Tibial artery (tissue), 4 donors: ENCODE results near the gene ZNF217.
"Not testable (repeated sequence)": the region's sequence is repeated elsewhere in the genome, so short reads cannot be mapped to it uniquely, and the experiment has no call there.

Source experiments
- DNase-seq, 2 donors: peaks; one replicate each; pipeline ENCODE4 v3.0.0-alpha.2; 2019
- H3K27ac ChIP-seq, 2 donors: fragments of 200-600 bp; sonication (generic) in 1 of 2; 1 replicate in 1 of 2; 2 replicates in 1 of 2; pipeline ENCODE4 v1.5.1; 2018 to 2019; ENCODE audit warnings: mild to moderate bottlenecking in 1 of 2
- H3K27me3 ChIP-seq, 2 donors: fragments of 200-600 bp; sonication (generic) in 1 of 2; one replicate each; pipeline versions ENCODE4 v1.5.1 to v1.6.0; 2016 to 2019
- H3K36me3 ChIP-seq, 3 donors: fragments of 200-600 bp; sonication (generic) in 2 of 3; one replicate each; pipeline ENCODE4 v1.5.1; 2016 to 2019; ENCODE audit warnings: mild to moderate bottlenecking in 2 of 3
- H3K4me1 ChIP-seq, 4 donors: fragments of 200-600 bp; sonication (generic) in 2 of 4; 1 replicate in 3 of 4; 2 replicates in 1 of 4; pipeline ENCODE4 v1.5.1; 2016 to 2019
- H3K4me3 ChIP-seq, 2 donors: fragments of 200-600 bp; sonication (generic) in 1 of 2; 1 replicate in 1 of 2; 2 replicates in 1 of 2; pipeline ENCODE4 v1.5.1; 2018 to 2019; ENCODE audit warnings: mild to moderate bottlenecking in 2 of 2
- H3K9me3 ChIP-seq, 3 donors: fragments of 200-600 bp; sonication (generic) in 1 of 3; one replicate each; pipeline ENCODE4 v1.5.1; 2016 to 2019
- intact Hi-C: fragments of 100-400 bp; cut with DNase I; formaldehyde crosslinking; loops from one replicate; pipeline ENCODE4 v1.15.0; 2023; ENCODE audit warnings: low total_unique reads
- TF ChIP-seq, protein P1 (sequence below), 2 experiments: fragments of 200-600 bp in 1 of 2; fragments of 450-650 bp in 1 of 2; IDR thresholded peaks; one replicate each; pipeline ENCODE4 v1.5.1; 2017 to 2019; ENCODE audit warnings: antibody characterized with exemption in 2 of 2, mild to moderate bottlenecking in 1 of 2, moderate library complexity in 1 of 2

ZNF217 gene

DNA sequence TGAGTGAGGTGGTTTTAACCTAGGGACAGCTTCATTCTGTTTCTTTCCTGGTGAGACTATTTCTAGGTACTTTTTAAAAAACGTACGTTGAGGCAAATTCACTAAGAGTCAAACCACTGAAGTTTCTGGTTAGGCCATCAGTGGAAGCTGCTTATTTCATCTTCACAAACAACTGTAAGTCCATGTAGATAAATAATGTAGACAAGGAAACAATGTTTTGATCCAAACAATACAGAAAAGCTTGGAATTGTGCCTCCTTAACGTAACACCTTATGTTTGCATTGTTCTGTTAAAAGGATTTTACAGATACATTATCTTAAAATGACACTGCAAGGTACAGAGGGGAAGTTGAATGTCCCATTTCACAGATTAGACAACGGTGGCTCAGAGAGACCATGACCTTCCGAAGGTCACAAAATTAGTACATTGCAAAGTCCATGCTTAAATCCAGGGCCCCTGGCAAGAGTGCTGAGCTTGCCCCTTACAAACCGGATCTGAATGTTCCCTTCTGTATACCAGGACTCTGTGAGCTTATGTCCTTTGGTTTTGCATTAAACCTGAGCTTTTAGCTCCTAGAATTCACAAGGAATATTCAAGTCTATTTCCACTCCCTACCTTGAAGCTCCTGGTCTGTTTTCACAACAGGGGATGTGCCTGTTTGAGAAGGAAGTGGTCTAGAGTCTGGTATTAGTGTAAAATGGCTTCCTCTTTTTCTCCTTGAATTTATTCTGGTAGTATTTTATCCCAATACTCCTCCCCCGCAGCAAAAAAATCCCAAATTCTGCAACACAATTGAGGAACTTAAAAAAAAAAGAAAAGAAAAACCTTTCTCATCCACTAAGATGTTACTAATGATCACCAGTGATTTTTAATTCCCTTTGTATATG is 28.9 kb upstream of the ZNF217 start:
- Histone ChIP-seq H3K27ac (peak overlapping the region; percentile 85 to 87), H3K4me1 (peaks cover 0 to 33% (median 26%) of the 10 kb centered on the region in 4 donors), H3K4me3 (peak overlapping the region in 1 of 2 donors; percentile 53), H3K27me3 (no peaks in the 10 kb centered on the region), H3K9me3 (no peaks in the 10 kb centered on the region), H3K36me3 (no peaks in the 10 kb centered on the region)
- intact Hi-C loops = no loop called here
- TF ChIP-seq, protein P1, sequence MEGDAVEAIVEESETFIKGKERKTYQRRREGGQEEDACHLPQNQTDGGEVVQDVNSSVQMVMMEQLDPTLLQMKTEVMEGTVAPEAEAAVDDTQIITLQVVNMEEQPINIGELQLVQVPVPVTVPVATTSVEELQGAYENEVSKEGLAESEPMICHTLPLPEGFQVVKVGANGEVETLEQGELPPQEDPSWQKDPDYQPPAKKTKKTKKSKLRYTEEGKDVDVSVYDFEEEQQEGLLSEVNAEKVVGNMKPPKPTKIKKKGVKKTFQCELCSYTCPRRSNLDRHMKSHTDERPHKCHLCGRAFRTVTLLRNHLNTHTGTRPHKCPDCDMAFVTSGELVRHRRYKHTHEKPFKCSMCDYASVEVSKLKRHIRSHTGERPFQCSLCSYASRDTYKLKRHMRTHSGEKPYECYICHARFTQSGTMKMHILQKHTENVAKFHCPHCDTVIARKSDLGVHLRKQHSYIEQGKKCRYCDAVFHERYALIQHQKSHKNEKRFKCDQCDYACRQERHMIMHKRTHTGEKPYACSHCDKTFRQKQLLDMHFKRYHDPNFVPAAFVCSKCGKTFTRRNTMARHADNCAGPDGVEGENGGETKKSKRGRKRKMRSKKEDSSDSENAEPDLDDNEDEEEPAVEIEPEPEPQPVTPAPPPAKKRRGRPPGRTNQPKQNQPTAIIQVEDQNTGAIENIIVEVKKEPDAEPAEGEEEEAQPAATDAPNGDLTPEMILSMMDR (IDR thresholded peaks at IDR 0.05) = no peak
- peak in 1 of 2 donors; percentile 21 for DNase-seq

DNA sequence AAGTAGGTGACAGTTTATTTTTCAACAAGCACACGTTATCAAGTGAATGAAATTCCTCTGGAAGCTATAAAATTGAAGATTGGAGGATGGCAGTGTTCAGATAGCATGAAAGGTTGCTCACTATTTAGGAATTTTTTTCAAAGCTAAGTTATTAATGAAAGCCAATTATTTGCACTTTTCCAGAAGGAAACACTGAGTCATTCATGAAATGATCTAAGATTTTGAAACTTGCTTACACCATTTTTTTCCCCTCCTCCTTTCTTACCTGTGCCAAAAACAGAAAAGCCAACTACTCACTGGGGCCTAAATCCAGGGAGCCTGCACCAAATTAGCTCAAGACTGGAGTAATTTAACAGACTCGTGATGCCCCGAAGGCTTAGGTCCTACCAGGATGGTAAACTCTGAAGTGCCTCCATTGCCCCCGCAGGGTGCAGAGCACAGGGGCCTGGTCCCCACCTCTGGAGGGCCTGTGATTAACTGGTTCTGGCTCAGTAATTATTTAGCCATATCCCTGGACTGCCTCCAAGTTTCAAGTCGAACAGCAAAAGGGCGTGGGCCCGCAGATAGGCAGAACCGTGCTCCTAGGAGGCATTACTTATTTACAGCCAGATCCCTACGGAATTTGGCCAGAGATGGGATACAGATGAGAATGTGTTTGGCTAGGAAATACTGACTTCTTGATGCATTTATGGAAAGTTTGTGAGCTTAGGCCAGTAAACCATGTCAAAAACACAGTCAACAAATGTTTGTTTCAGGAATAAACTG is 28.0 kb upstream of the ZNF217 start:
- no peaks in the 10 kb centered on the region for H3K36me3 ChIP-seq
- H3K27me3 ChIP-seq = no peaks in the 10 kb centered on the region
- H3K4me3 ChIP-seq = no peak overlapping the region
- intact Hi-C loops = no loop called here
- H3K9me3 ChIP-seq = no peaks in the 10 kb centered on the region
- H3K4me1 ChIP-seq = peaks cover 0 to 33% (median 26%) of the 10 kb centered on the region in 4 donors
- peak; percentile 59 to 77 for DNase-seq
- H3K27ac ChIP-seq = peak overlapping the region; percentile 85 to 87
- TF ChIP-seq, protein P1 (IDR thresholded peaks at IDR 0.05) = no peak

DNA sequence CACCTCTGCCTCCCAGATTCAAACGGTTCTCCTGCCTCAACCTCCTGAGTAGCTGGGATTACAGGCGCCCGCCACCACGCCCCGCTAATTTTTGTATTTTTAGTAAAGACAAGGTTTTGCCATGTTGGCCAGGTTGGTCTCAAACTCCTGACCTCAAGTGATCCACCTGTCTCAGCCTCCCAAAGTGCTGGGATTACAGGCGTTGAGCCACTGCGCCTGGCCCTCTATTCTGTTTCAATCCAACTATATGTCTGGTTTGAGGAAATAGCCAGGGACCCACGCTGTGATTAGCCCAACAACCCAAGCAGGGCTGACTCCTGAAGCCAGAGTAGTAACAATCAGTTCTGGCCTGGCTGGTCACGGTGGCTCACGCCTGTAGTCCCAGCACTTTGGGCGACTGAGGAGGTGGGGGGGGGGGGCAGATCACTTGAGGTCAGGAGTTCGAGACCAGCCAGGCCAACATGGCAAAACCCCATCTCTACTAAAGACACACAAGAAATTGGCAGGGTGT is 24.9 kb upstream of the ZNF217 start:
- DNase-seq = peak in 1 of 2 donors; percentile 27
- H3K36me3 ChIP-seq, intact Hi-C loops, H3K4me3 ChIP-seq, H3K9me3 ChIP-seq, H3K27ac ChIP-seq, H3K27me3 ChIP-seq: not testable (repeated sequence)
- peaks cover 0 to 24% (median 23%) of the 10 kb centered on the region in 4 donors for H3K4me1 ChIP-seq

DNA sequence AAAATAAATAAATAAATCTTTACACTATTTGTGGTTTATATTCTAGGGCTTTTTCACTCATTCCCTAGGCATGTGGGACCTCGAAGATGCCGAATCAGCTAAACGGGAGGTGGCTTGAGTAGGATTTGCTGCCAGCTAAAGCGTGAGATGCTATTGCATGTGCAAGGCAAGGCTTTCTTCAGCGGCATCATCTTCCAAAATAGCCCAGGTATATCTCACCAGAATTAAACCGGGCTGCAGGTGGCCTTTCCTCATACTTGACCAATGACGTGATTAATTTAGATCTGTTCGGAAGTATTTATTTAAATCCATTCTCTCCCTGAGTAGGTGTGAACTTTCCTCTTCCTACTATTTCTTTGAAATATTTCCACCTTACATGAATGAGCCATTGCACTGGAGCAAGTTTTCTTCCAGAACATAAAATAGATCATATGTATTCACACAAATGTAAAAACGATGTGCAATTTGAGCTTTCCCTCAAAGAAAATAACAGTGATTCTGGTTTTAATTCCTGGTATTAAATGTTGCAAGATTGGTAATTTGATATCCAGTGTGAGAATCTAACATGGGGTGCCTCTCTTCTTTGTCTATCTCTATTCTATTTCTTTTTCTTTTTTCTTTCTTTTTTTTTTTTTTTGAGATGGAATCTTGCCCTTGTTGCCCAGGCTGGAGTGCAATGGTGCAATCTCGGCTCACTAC is 24.3 kb upstream of the ZNF217 start:
- DNase-seq = peak in 1 of 2 donors; percentile 19
- Histone ChIP-seq H3K9me3 (no peaks in the 10 kb centered on the region), H3K27ac (no peak overlapping the region), H3K4me3 (no peak overlapping the region), H3K27me3 (no peaks in the 10 kb centered on the region), H3K36me3 (no peaks in the 10 kb centered on the region), H3K4me1 (peaks cover 0 to 21% (median 20%) of the 10 kb centered on the region in 4 donors)
- TF ChIP-seq, protein P1 (IDR thresholded peaks at IDR 0.05) = no peak
- intact Hi-C loops = no loop called here

DNA sequence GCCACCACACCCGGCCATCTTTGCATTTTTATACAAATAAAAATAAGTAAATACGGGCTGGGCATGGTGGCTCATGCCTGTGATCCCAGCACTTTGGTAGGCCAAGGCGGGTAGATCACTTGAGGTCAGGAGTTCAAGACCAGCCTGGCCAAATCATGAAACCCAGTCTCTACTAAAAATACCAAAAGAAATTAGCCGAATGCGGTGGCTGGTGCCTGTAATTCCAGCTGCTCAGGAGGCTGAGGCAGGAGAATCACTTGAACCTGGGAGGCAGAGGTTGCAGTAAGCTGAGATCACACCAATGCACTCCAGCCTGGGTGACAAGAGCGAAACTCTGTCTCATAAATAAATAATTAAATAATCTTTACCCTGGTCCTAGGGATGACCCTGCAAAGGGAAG is 22.9 kb upstream of the ZNF217 start:
- H3K27ac ChIP-seq, H3K27me3 ChIP-seq, intact Hi-C loops, H3K36me3 ChIP-seq, H3K9me3 ChIP-seq, H3K4me3 ChIP-seq: not testable (repeated sequence)
- peaks cover 0 to 15% (median 6%) of the 10 kb centered on the region in 4 donors for H3K4me1 ChIP-seq
- DNase-seq = peak in 1 of 2 donors; percentile 45

DNA sequence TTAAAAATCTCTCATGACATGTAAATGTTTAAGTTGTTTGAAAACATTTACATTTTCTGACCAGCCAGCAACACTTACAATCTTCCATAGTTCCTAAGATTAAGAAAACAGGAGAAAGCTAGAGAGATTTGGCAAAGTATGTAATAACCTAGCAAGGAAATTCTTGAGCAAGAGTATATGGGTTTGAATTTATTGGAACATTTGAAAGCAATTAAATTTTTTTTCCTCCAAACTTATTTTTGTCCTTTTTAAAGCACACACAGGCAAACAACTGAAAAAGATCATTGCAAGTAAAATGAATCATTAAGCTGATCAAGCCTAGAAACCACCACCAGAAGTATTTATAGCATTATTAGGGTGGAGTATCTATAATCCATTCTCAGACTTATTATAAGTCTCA is 20.1 kb upstream of the ZNF217 start:
- Histone ChIP-seq H3K4me1 (peaks cover 0 to 18% (median 0%) of the 10 kb centered on the region in 4 donors), H3K27me3 (no peaks in the 10 kb centered on the region), H3K27ac (no peak overlapping the region), H3K36me3 (no peaks in the 10 kb centered on the region), H3K4me3 (no peak overlapping the region), H3K9me3 (no peaks in the 10 kb centered on the region)
- TF ChIP-seq, protein P1 (IDR thresholded peaks at IDR 0.05) = no peak
- intact Hi-C loops = no loop called here
- no peak for DNase-seq

DNA sequence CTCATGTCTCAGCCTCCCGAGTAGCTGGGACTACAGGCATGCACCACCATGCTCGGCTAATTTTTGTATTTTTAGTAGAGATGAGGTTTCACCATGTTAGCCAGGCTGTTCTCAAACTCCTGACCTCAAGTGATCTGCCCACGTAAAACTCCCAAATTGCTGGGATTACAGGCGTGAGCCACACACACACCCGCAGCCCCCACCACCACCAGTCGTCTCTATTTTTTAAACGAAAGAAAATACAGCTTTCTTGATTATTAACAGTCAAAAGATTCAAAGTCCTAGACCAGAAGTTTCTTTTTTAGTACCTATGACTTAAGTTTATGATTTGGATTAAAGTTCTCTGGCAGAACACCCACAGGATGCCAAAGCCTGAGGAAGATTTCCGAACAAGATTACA is 18.6 kb upstream of the ZNF217 start:
- Histone ChIP-seq H3K27ac (peak overlapping the region; percentile 23 to 36), H3K4me1 (peaks cover 0 to 18% (median 0%) of the 10 kb centered on the region in 4 donors)
- intact Hi-C loops, H3K9me3 ChIP-seq, H3K4me3 ChIP-seq, H3K36me3 ChIP-seq, H3K27me3 ChIP-seq: not testable (repeated sequence)
- DNase-seq = peak in 1 of 2 donors; percentile 38
